ENCODE data around the gene TNNC1. TPM values are rescaled to one million over a fixed set of nuclear protein-coding genes. Genes with fewer than 3 reads are reported as not detected.

The TNNC1 gene
- total and polyA plus RNA-seq, 2 donors (not counting 3 experiments of a cell fraction or from before 2014, with no cell fraction given): 0.12 TPM; not detected in 1

- Histone ChIP-seq H2AFZ (ENCODE audit: low read depth, low read length) (no peak overlapping the region), H3K27me3 (ENCODE audit: control insufficient read depth in 2 of 2, insufficient read depth in 2 of 2, low read length in 2 of 2) (no peaks in the 10 kb centered on the region), H3K4me3 (replicated peaks in 1 of 3; ENCODE audit: insufficient read depth in 1 of 3, low read depth in 1 of 3, low read length in 3 of 3) (no peak overlapping the region), H3K4me1 (ENCODE audit: control insufficient read depth, extremely low read depth, insufficient read depth, low read length) (no peaks in the 10 kb centered on the region), H3K4me2 (ENCODE audit: insufficient read depth, low read length) (no peak overlapping the region), H3K27ac (ENCODE audit: insufficient read depth, low read depth, low read length) (no peak overlapping the region), H4K20me1 (replicated peaks; ENCODE audit: control insufficient read depth, extremely low read depth, insufficient read depth, low read length) (no peaks in the 10 kb centered on the region), H3K9me3 (replicated peaks; ENCODE audit: control insufficient read depth, insufficient read depth, low read length) (no peaks in the 10 kb centered on the region), H3K36me3 (ENCODE audit: control insufficient read depth in 2 of 2, extremely low read depth in 1 of 2, insufficient read depth in 2 of 2, low read length in 2 of 2) (peaks cover 22 to 43% of the 10 kb centered on the region in 2 experiments), H3K79me2 (ENCODE audit: control insufficient read depth, insufficient read depth, low read length) (peaks cover 7% of the 10 kb centered on the region), H3K9me1 (replicated peaks; ENCODE audit: control insufficient read depth, extremely low read depth, insufficient read depth, low read length) (no peaks in the 10 kb centered on the region), H3K9ac (replicated peaks; ENCODE audit: extremely low read depth, insufficient read depth, low read length) (no peak overlapping the region)
- no TSS peak for BruUV-seq (replicated peaks)
- no peak for DNase-seq (ENCODE audit: low read depth, low spot score)
- TF ChIP-seq POLR2A (IDR thresholded peaks at IDR 0.05; ENCODE audit: low read depth, low read length) (no peak), JUN (IDR thresholded peaks at IDR 0.05; ENCODE audit: borderline replicate concordance, insufficient read depth, insufficient read length, low read depth) (no peak), GATA2 (IDR thresholded peaks at IDR 0.05; ENCODE audit: insufficient read depth, insufficient read length, low read depth, low read length) (no peak), FOS (IDR thresholded peaks at IDR 0.05; ENCODE audit: borderline replicate concordance, insufficient read depth, low read length) (no peak), POLR2AphosphoS5 (IDR thresholded peaks at IDR 0.05; ENCODE audit: insufficient read depth, low read depth, low read length) (no peak), MYC (IDR thresholded peaks at IDR 0.05; ENCODE audit: low read depth, low read length) (no peak), EZH2 (IDR thresholded peaks at IDR 0.05; ENCODE audit: borderline replicate concordance, low read depth, low read length, severe bottlenecking) (no peak)
- no peak for FAIRE-seq
- dilution Hi-C loops (cut with MboI; ENCODE audit: extremely low pct_ligation_motif_present, low sequenced_read_pairs) (no loop called here), intact Hi-C loops (cut with micrococcal nuclease) (loop anchor here (10.0 kb wide), 1 partner anchor 212 kb away; the partner anchor contains the start of genes GNL3 and PBRM1)
- CTCF ChIA-PET: interaction anchor here (1.4 to 5.2 kb wide), 3 partner anchors 18 to 60 kb away, joined by 3 to 29 read pairs (median 14); partner anchors contain the start of gene STAB1
- POLR2A ChIA-PET: no interaction called here
Measured at GRCh38 chr3:52473026-52473425, 19.2 kb upstream of the TNNC1 start.

All from endothelial cell of umbilical vein (primary cell).